Ecto neural progenitor cell (in vitro differentiated cells): Measurements from ENCODE around the gene DOCK7.

Experiments
- DNase-seq: peaks from one replicate; pipeline ENCODE4 v3.0.0-alpha.2; 2018; ENCODE audit warnings: low spot score

The DOCK7 gene

DNA sequence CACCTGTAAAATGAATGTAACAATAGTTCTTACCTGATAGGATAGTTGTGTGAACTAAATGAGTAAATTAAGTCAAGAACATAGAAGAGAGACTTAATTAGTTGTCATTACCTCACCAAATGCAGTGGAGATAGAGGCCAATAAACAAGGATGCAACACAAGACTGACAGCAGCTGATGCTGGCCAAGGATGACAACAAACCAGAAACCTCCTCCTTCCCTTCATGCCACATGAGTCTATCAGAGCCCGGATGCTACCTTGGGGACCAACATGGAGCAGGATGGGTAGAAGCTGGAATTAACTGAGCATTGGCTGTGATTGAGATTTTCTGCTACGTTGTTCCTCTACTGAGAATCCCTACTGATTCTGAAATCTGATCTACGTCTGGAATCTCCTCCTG, 281.6 kb downstream of the DOCK7 start:
- no peak for DNase-seq

DNA sequence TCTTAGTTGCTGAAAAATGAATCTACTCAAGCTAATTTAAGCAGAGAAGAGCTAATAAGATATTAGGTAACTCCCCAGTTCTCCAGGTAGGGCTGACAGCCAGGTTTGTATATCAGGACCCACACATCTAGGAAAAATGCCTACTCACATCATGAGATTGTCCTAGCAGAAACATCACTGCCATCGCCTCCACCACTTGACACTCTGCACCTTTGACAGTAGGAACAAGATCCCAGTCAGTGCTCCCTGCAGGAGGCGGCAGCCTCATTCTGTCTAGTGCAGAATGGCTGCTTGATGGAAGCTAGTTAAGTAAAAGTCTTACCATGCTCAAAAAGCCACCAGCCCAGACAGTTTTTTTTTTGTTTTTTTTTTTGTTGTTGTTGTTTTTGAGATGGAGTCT, 282.9 kb downstream of the DOCK7 start:
- DNase-seq, result no peak
